Measurements from ENCODE around the gene ALOX5.

The ALOX5 gene

GRCh38 chr10:45457487-45457886 lies 83.5 kb downstream of the ALOX5 start:
- H3K36me3 ChIP-seq (ENCODE audit: control insufficient read depth, insufficient read depth, low read length) = no peaks in the 10 kb centered on the region
- no peaks in the 10 kb centered on the region for H3K79me2 ChIP-seq
- H3K4me3 ChIP-seq (ENCODE audit: low read depth, low read length) = no peak overlapping the region
- no peak overlapping the region for H3K4me2 ChIP-seq (ENCODE audit: low read length)
- H3K27me3 ChIP-seq (ENCODE audit: control insufficient read depth, insufficient read depth, low read length) = no peaks in the 10 kb centered on the region
- no peak overlapping the region for H3K27ac ChIP-seq
- no peaks in the 10 kb centered on the region for H3K4me1 ChIP-seq
- H3K9me3 ChIP-seq (ENCODE audit: control insufficient read depth, low read length) = no peaks in the 10 kb centered on the region
- H2AFZ ChIP-seq = no peak overlapping the region
- no peak overlapping the region for H3K9ac ChIP-seq
- no peak for TF ChIP-seq CTCF (IDR thresholded peaks at IDR 0.05)

DNA sequence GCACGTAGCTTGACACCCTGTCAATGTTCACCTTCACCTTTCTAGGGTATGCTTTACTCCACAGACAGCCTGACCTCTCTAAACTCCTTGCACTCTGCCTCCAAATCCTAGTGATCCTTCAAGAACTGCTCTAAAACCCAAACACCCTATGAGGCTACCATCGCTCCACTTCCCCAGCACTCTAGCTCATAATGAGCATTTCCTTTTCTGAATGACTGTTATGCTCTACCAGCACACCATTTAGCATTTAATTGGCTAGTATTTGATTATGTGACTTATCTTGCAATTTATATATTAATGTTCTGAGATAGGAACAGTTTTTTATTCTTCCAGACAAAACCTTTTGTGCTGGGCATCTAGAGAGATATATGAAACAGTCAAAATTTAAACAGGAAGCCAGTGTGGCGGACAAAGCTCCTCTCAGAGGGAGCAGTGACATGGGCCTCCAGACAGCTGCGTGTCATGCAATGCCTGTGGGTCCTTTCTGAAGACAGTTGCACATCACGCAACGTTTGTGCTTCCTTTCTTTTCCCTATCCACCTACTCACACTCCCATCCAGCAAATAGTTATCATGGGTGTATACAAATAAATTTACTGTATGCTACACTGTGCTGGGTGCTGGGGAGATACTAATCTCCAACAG lies 86.3 kb downstream of the ALOX5 start:
- no peaks in the 10 kb centered on the region for H3K27me3 ChIP-seq (ENCODE audit: control insufficient read depth, insufficient read depth, low read length)

GRCh38 chr10:45461034-45461433 lies 87.0 kb downstream of the ALOX5 start:
- peaks cover 5% of the 10 kb centered on the region for H3K79me2 ChIP-seq
- no peak overlapping the region for H3K4me3 ChIP-seq (ENCODE audit: low read depth, low read length)
- H3K4me1 ChIP-seq = no peaks in the 10 kb centered on the region
- H3K4me2 ChIP-seq (ENCODE audit: low read length) = no peak overlapping the region
- TF ChIP-seq CTCF (IDR thresholded peaks at IDR 0.05) = no peak
- no peak overlapping the region for H2AFZ ChIP-seq
- no peaks in the 10 kb centered on the region for H3K9me3 ChIP-seq (ENCODE audit: control insufficient read depth, low read length)
- H3K9ac ChIP-seq = no peak overlapping the region
- no peaks in the 10 kb centered on the region for H3K36me3 ChIP-seq (ENCODE audit: control insufficient read depth, insufficient read depth, low read length)
- H3K27ac ChIP-seq = no peak overlapping the region
- H3K27me3 ChIP-seq (ENCODE audit: control insufficient read depth, insufficient read depth, low read length) = no peaks in the 10 kb centered on the region

More for the DNA sequence above, 86.3 kb downstream of the ALOX5 start:
- Histone ChIP-seq H3K4me2 (ENCODE audit: low read length) (no peak overlapping the region), H3K9ac (no peak overlapping the region), H2AFZ (no peak overlapping the region), H3K4me3 (ENCODE audit: low read depth, low read length) (no peak overlapping the region), H3K4me1 (no peaks in the 10 kb centered on the region), H3K36me3 (ENCODE audit: control insufficient read depth, insufficient read depth, low read length) (no peaks in the 10 kb centered on the region), H3K27ac (no peak overlapping the region), H3K9me3 (ENCODE audit: control insufficient read depth, low read length) (no peaks in the 10 kb centered on the region), H3K79me2 (peaks cover 3% of the 10 kb centered on the region)
- no peak for TF ChIP-seq CTCF (IDR thresholded peaks at IDR 0.05)

DNA sequence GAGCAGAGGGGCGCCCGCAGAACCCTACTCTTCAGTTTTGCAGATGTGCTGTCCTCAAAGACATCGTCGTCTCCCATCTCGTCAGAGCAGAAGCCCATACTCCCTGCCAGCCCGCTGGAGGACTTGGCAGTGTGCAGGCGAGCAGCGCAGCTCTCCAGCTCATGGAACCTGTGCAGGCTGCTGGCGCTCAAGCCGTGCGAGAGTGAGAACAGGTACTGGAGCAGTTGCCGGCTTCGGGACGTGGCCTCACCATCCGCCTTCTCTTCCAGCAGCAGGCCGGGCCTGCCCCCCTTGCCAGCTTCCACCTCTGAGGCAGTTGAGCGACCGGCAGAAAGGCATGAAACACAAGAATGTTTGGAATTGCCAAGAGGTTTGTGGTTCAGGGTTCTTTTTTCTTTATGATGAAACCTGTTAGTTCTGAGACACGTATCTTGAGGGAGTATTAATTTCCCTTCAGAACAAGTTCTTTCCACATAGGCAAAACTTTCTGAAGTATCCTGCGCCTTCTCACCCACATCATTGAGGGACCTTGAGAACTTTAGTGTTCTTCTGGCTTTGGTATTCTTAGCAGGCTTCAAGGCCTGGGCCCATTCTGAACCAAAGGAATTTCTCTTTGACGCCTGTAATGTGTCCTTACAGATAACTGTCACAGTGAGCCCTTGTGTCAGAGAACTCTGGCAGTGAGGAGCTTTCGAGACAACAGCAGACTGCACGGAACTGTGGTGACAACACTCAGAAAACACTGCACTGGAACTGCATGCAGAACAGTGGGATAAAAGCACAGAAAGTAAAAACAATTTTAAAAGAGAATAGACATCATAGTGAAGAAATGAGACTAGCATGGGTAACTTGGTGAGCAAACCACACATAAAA lies 89.5 kb downstream of the ALOX5 start:
- H3K36me3 ChIP-seq (ENCODE audit: control insufficient read depth, insufficient read depth, low read length) = no peaks in the 10 kb centered on the region
- no peak overlapping the region for H3K27ac ChIP-seq
- no peaks in the 10 kb centered on the region for H3K27me3 ChIP-seq (ENCODE audit: control insufficient read depth, insufficient read depth, low read length)
- H2AFZ ChIP-seq = no peak overlapping the region
- no peaks in the 10 kb centered on the region for H3K4me1 ChIP-seq
- no peak overlapping the region for H3K9ac ChIP-seq
- peaks cover 5% of the 10 kb centered on the region for H3K79me2 ChIP-seq
- H3K4me3 ChIP-seq (ENCODE audit: low read depth, low read length) = no peak overlapping the region
- H3K9me3 ChIP-seq (ENCODE audit: control insufficient read depth, low read length) = no peaks in the 10 kb centered on the region
- H3K4me2 ChIP-seq (ENCODE audit: low read length) = no peak overlapping the region
- TF ChIP-seq CTCF (IDR thresholded peaks at IDR 0.05) = no peak
